NB4 (cell line): ENCODE measurements around the gene PRICKLE2.

Experiments
- MAX ChIP-seq: IDR thresholded peaks from 2 replicates; pipeline ENCODE4 v1.6.1; 2011; ENCODE audit warnings: low read depth, low read length
- MYC ChIP-seq: IDR thresholded peaks from 2 replicates; pipeline ENCODE4 v1.6.1; 2011; ENCODE audit warnings: low read depth, low read length
- POLR2A ChIP-seq: IDR thresholded peaks from 2 replicates; pipeline ENCODE4 v1.6.1; 2011; ENCODE audit warnings: mild to moderate bottlenecking; ENCODE audit not compliant: insufficient read length; ENCODE audit errors: extremely low read depth
- TF ChIP-seq, protein P1 (sequence below): IDR thresholded peaks from one replicate; pipeline ENCODE4 v1.5.1; 2012; ENCODE audit warnings: low read depth, low read length

DNA sequence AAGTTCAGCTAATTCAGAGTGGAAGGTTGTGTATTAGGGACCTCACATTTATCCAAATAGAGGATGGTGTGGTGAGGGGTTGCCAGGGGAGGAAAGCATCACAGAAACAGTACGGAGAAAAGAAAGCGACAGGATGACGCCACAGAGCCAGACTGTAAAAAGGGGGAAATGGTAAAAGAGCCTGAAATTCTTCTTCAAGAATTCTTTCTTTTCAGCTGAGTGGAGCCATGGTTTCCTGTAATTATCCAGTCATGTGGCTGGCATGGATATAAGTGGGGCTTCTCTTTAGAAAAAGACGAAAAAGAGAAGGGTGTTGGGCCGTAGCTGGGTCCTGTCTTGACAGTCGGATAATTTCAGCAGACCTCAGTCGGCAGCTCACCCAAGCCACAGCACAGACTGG, 177.5 kb downstream of the PRICKLE2 start:
- TF ChIP-seq, protein P1, sequence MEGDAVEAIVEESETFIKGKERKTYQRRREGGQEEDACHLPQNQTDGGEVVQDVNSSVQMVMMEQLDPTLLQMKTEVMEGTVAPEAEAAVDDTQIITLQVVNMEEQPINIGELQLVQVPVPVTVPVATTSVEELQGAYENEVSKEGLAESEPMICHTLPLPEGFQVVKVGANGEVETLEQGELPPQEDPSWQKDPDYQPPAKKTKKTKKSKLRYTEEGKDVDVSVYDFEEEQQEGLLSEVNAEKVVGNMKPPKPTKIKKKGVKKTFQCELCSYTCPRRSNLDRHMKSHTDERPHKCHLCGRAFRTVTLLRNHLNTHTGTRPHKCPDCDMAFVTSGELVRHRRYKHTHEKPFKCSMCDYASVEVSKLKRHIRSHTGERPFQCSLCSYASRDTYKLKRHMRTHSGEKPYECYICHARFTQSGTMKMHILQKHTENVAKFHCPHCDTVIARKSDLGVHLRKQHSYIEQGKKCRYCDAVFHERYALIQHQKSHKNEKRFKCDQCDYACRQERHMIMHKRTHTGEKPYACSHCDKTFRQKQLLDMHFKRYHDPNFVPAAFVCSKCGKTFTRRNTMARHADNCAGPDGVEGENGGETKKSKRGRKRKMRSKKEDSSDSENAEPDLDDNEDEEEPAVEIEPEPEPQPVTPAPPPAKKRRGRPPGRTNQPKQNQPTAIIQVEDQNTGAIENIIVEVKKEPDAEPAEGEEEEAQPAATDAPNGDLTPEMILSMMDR = no peak
- TF ChIP-seq POLR2A = no peak
- TF ChIP-seq MAX = no peak
- no peak for TF ChIP-seq MYC
